GM23338 (cell line): ENCODE results near the gene TBC1D17. TPM values are rescaled to one million over a fixed set of nuclear protein-coding genes. Genes with fewer than 3 reads are reported as not detected.
A peak's percentile ranks its signal among the peaks of the same experiment; 100 is the strongest.

ENCODE experiments used
- ATAC-seq: fragments of 200-7000 bp; cut with Tn5 transposase; 3 replicates; pipeline ENCODE4 v1.9.1; 2020
- DNase-seq: peaks from one replicate; pipeline ENCODE4 v3.0.0-alpha.2; 2015; ENCODE audit warnings: low spot score
- H2AFZ ChIP-seq: fragments of 200-600 bp; sonication (generic); 2 replicates; pipeline ENCODE4 v1.8.0; 2016; ENCODE audit warnings: antibody characterized with exemption, mild to moderate bottlenecking, moderate library complexity
- H3F3A ChIP-seq: fragments of 200-600 bp; sonication (generic); replicated peaks from 2 replicates; pipeline ENCODE4 v1.8.0; 2017; ENCODE audit warnings: antibody characterized with exemption, mixed run types, low read depth
- H3K27ac ChIP-seq: fragments of 200-600 bp; sonication (generic); 2 replicates; pipeline ENCODE4 v1.6.1; 2016; ENCODE audit warnings: low read depth
- H3K27me3 ChIP-seq: fragments of 200-600 bp; sonication (generic); 2 replicates; pipeline ENCODE4 v1.8.0; 2016; ENCODE audit warnings: mild to moderate bottlenecking, mixed run types, moderate library complexity; ENCODE audit not compliant: insufficient read depth
- H3K36me3 ChIP-seq: fragments of 200-600 bp; sonication (generic); 2 replicates; pipeline ENCODE4 v1.8.0; 2016; ENCODE audit warnings: mild to moderate bottlenecking; ENCODE audit not compliant: insufficient read depth
- H3K4me1 ChIP-seq: fragments of 200-600 bp; sonication (generic); 2 replicates; pipeline ENCODE4 v1.8.0; 2016; ENCODE audit warnings: mild to moderate bottlenecking, moderate library complexity; ENCODE audit not compliant: insufficient read depth
- H3K4me2 ChIP-seq: fragments of 200-600 bp; sonication (generic); 2 replicates; pipeline ENCODE4 v1.7.1; 2017; ENCODE audit warnings: mixed run types
- H3K4me3 ChIP-seq: fragments of 200-600 bp; sonication (generic); 2 replicates; pipeline ENCODE4 v1.6.1; 2016; ENCODE audit warnings: mixed run types
- H3K79me2 ChIP-seq: fragments of 200-600 bp; sonication (generic); replicated peaks from 2 replicates; pipeline ENCODE4 v1.8.0; 2017; ENCODE audit warnings: mild to moderate bottlenecking; ENCODE audit not compliant: insufficient read depth
- H3K9me2 ChIP-seq: fragments of 200-600 bp; sonication (generic); 2 replicates; pipeline ENCODE4 v1.8.0; 2017; ENCODE audit not compliant: insufficient read depth
- H4K20me1 ChIP-seq: fragments of 200-600 bp; sonication (generic); replicated peaks from 2 replicates; pipeline ENCODE4 v1.8.0; 2017; ENCODE audit warnings: mild to moderate bottlenecking; ENCODE audit not compliant: insufficient read depth
- H3K27ac Mint-ChIP-seq: 2 replicates; pipeline ENCODE4 v1.8.0; 2020; ENCODE audit warnings: inconsistent platforms, mild to moderate bottlenecking, moderate library complexity, mixed read lengths
- H3K27me3 Mint-ChIP-seq: 3 replicates; pipeline ENCODE4 v1.8.0; 2022; ENCODE audit warnings: low read depth, mild to moderate bottlenecking, moderate library complexity, mixed read lengths, inconsistent platforms; ENCODE audit not compliant: insufficient read depth, poor library complexity
- H3K36me3 Mint-ChIP-seq: 3 replicates; pipeline ENCODE4 v1.8.0; 2021; ENCODE audit warnings: low read depth, mild to moderate bottlenecking, inconsistent platforms, moderate library complexity, mixed read lengths
- H3K4me1 Mint-ChIP-seq: 3 replicates; pipeline ENCODE4 v1.8.0; 2020; ENCODE audit warnings: mild to moderate bottlenecking, inconsistent platforms, mixed read lengths
- H3K4me3 Mint-ChIP-seq: 3 replicates; pipeline ENCODE4 v1.8.0; 2021; ENCODE audit warnings: moderate library complexity, mild to moderate bottlenecking, inconsistent platforms, mixed read lengths
- H3K9me3 Mint-ChIP-seq: 3 replicates; pipeline ENCODE4 v1.8.0; 2020; ENCODE audit warnings: moderate library complexity, mild to moderate bottlenecking, inconsistent platforms, mixed read lengths
- JUNB ChIP-seq: IDR thresholded peaks from one replicate; pipeline ENCODE4 v1.6.1; 2016; ENCODE audit warnings: antibody characterized with exemption; ENCODE audit not compliant: unreplicated experiment
- POLR2AphosphoS5 ChIP-seq: IDR thresholded peaks from 2 replicates; pipeline ENCODE4 v1.6.1; 2016; ENCODE audit warnings: antibody characterized with exemption, low read depth
- polyA plus RNA-seq: library from polyadenylated mRNA; unstranded; fragments of >200 nt; fragmentation: Nextera tagmentation; extraction: Ambion mirVana; gene quantifications from 2 replicates; pipeline ENCODE4 v1.2.1, GENCODE V29; 2016
- total RNA-seq: library from RNA; depleted of rRNA; stranded (reverse); fragments of >200 nt; shearing (Covaris generic); gene quantifications from 2 replicates; pipeline ENCODE4 v1.2.3, GENCODE V29; 2014
- TF ChIP-seq, protein P1 (sequence below), 2 experiments: fragments of 200-600 bp in 1 of 2; sonication (generic) in 1 of 2; conservative IDR thresholded peaks; 2 replicates each; pipeline versions ENCODE4 v1.5.1 to v1.6.1; 2016 to 2017; ENCODE audit warnings: antibody characterized with exemption in 2 of 2, low read depth in 2 of 2, mild to moderate bottlenecking in 2 of 2, moderate library complexity in 1 of 2
- TF ChIP-seq, protein P2 (sequence below): fragments of 250-450 bp; sonication (Bioruptor Pico); IDR thresholded peaks from 2 replicates; pipeline ENCODE4 v1.5.0; 2020; ENCODE audit warnings: mild to moderate bottlenecking, moderate library complexity

TBC1D17 gene
- total and polyA plus RNA-seq, 2 experiments from 2014 or later: 19.3 to 43.1 TPM

DNA sequence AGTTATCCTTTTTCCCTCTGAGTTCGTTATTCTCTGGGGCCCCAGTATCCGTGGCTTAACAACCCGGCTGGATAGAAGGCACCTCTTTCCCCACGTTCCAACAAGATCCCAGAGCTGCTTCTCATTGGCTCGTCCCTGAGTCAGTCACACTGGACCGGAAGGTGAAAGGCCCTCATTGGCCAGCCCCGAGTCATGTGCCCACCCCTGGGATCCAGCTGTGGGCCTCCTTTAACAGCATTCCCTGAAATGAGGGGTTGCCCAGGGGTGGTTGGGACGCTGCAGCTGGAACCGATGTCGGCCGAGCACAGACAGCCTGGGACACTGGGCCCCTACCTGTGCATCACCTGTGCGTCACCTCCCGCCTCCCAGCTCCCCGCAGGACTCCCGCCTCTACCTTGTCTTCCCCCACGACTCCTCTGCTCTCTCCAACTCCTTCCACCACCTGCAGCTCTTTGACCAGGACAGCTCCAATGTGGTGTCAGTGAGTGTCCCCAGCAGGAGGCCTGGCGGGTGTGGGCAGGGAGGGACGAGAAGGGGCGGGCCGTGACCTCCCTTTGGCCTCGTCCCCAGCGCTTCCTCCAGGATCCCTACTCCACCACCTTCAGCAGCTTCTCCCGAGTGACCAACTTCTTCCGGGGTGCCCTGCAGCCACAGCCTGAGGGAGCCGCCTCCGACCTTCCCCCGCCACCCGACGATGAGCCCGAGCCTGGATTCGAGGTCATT, 4.3 kb downstream of the TBC1D17 start:
- H3K4me1 ChIP-seq: peaks cover 9% of the 10 kb centered on the region; the same call in 1 of the 2 replicates
- H2AFZ ChIP-seq: no peak overlapping the region
- no peaks in the 10 kb centered on the region for H3K9me2 ChIP-seq
- peaks cover 19% of the 10 kb centered on the region for H3K79me2 ChIP-seq
- Mint-ChIP-seq H3K27me3 (peaks cover 10% of the 10 kb centered on the region), H3K9me3 (peaks cover 3% of the 10 kb centered on the region; the same call in 1 of the 3 replicates), H3K27ac (peak overlapping the region; percentile 81; the same call in 1 of the 2 replicates), H3K4me3 (no peak overlapping the region; the same call in 2 of the 3 replicates), H3K4me1 (peaks cover 17% of the 10 kb centered on the region; the same call in 2 of the 3 replicates), H3K36me3 (peaks cover 72% of the 10 kb centered on the region)
- no peak overlapping the region for H3K27ac ChIP-seq
- peaks cover 8% of the 10 kb centered on the region for H4K20me1 ChIP-seq
- H3K36me3 ChIP-seq: peaks cover 39% of the 10 kb centered on the region
- TF ChIP-seq POLR2AphosphoS5: no peak
- TF ChIP-seq JUNB: no peak
- TF ChIP-seq, protein P1, sequence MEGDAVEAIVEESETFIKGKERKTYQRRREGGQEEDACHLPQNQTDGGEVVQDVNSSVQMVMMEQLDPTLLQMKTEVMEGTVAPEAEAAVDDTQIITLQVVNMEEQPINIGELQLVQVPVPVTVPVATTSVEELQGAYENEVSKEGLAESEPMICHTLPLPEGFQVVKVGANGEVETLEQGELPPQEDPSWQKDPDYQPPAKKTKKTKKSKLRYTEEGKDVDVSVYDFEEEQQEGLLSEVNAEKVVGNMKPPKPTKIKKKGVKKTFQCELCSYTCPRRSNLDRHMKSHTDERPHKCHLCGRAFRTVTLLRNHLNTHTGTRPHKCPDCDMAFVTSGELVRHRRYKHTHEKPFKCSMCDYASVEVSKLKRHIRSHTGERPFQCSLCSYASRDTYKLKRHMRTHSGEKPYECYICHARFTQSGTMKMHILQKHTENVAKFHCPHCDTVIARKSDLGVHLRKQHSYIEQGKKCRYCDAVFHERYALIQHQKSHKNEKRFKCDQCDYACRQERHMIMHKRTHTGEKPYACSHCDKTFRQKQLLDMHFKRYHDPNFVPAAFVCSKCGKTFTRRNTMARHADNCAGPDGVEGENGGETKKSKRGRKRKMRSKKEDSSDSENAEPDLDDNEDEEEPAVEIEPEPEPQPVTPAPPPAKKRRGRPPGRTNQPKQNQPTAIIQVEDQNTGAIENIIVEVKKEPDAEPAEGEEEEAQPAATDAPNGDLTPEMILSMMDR (conservative IDR thresholded peaks at IDR 0.05; ENCODE audit: low read depth in 2 of 2): no peak
- TF ChIP-seq, protein P2, sequence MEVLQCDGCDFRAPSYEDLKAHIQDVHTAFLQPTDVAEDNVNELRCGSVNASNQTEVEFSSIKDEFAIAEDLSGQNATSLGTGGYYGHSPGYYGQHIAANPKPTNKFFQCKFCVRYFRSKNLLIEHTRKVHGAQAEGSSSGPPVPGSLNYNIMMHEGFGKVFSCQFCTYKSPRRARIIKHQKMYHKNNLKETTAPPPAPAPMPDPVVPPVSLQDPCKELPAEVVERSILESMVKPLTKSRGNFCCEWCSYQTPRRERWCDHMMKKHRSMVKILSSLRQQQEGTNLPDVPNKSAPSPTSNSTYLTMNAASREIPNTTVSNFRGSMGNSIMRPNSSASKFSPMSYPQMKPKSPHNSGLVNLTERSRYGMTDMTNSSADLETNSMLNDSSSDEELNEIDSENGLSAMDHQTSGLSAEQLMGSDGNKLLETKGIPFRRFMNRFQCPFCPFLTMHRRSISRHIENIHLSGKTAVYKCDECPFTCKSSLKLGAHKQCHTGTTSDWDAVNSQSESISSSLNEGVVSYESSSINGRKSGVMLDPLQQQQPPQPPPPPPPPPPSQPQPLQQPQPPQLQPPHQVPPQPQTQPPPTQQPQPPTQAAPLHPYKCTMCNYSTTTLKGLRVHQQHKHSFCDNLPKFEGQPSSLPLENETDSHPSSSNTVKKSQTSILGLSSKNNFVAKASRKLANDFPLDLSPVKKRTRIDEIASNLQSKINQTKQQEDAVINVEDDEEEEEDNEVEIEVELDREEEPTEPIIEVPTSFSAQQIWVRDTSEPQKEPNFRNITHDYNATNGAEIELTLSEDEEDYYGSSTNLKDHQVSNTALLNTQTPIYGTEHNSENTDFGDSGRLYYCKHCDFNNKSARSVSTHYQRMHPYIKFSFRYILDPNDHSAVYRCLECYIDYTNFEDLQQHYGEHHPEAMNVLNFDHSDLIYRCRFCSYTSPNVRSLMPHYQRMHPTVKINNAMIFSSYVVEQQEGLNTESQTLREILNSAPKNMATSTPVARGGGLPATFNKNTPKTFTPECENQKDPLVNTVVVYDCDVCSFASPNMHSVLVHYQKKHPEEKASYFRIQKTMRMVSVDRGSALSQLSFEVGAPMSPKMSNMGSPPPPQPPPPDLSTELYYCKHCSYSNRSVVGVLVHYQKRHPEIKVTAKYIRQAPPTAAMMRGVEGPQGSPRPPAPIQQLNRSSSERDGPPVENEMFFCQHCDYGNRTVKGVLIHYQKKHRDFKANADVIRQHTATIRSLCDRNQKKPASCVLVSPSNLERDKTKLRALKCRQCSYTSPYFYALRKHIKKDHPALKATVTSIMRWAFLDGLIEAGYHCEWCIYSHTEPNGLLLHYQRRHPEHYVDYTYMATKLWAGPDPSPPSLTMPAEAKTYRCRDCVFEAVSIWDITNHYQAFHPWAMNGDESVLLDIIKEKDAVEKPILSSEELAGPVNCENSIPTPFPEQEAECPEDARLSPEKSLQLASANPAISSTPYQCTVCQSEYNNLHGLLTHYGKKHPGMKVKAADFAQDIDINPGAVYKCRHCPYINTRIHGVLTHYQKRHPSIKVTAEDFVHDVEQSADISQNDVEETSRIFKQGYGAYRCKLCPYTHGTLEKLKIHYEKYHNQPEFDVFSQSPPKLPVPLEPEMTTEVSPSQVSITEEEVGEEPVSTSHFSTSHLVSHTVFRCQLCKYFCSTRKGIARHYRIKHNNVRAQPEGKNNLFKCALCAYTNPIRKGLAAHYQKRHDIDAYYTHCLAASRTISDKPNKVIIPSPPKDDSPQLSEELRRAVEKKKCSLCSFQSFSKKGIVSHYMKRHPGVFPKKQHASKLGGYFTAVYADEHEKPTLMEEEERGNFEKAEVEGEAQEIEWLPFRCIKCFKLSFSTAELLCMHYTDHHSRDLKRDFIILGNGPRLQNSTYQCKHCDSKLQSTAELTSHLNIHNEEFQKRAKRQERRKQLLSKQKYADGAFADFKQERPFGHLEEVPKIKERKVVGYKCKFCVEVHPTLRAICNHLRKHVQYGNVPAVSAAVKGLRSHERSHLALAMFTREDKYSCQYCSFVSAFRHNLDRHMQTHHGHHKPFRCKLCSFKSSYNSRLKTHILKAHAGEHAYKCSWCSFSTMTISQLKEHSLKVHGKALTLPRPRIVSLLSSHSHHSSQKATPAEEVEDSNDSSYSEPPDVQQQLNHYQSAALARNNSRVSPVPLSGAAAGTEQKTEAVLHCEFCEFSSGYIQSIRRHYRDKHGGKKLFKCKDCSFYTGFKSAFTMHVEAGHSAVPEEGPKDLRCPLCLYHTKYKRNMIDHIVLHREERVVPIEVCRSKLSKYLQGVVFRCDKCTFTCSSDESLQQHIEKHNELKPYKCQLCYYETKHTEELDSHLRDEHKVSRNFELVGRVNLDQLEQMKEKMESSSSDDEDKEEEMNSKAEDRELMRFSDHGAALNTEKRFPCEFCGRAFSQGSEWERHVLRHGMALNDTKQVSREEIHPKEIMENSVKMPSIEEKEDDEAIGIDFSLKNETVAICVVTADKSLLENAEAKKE: no peak
- H3F3A ChIP-seq: peaks cover 19% of the 10 kb centered on the region; the same call in 1 of the 2 replicates
- no peak overlapping the region for H3K4me2 ChIP-seq
- ATAC-seq: no peak
- no peak overlapping the region for H3K4me3 ChIP-seq
- no peaks in the 10 kb centered on the region for H3K27me3 ChIP-seq
- peak; percentile 74 for DNase-seq
